GM12891 (cell line): ENCODE data around the gene TSPAN11.

Experiments used
- POLR2A ChIP-seq: IDR thresholded peaks from 2 replicates; pipeline ENCODE4 v1.6.1; 2011; ENCODE audit warnings: low read depth, low read length, control low read depth
- POLR2AphosphoS5 ChIP-seq: IDR thresholded peaks from 2 replicates; pipeline ENCODE4 v1.6.1; 2011; ENCODE audit warnings: low read depth, low read length, control low read depth
- POU2F2 ChIP-seq: IDR thresholded peaks from 2 replicates; pipeline ENCODE4 v1.6.1; 2011; ENCODE audit warnings: low read depth, mild to moderate bottlenecking, control low read depth, low read length, moderate library complexity
- SPI1 ChIP-seq: IDR thresholded peaks from 2 replicates; pipeline ENCODE4 v1.6.1; 2011; ENCODE audit warnings: low read depth, low read length, control low read depth

GRCh38 chr12:31021809-31022494, 95.4 kb downstream of the TSPAN11 start:
- no peak for TF ChIP-seq POLR2A
- TF ChIP-seq POLR2AphosphoS5 = no peak
- no peak for TF ChIP-seq POU2F2
- TF ChIP-seq SPI1 = no peak
